BLaER1 treated with 17β-estradiol and CSF1 and Interleukin-3, amounts not matched to agents 10 nM and 100 nM (cell line): ENCODE data around the gene ADGRV1.

Experiments used
- H3K27ac ChIP-seq, 11 experiments: shearing (Covaris generic); formaldehyde crosslinking; 2 replicates each; pipeline ENCODE4 v1.8.1; 2022
- H3K27me3 ChIP-seq, 11 experiments: shearing (Covaris generic); formaldehyde crosslinking; 2 replicates each; pipeline ENCODE4 v1.8.1; 2022
- H3K36me3 ChIP-seq, 11 experiments: shearing (Covaris generic); formaldehyde crosslinking; 2 replicates each; pipeline ENCODE4 v1.8.1; 2022
- H3K4me1 ChIP-seq, 10 experiments: shearing (Covaris generic); formaldehyde crosslinking; 2 replicates each; pipeline ENCODE4 v1.8.1; 2022
- H3K4me2 ChIP-seq, 11 experiments: shearing (Covaris generic); formaldehyde crosslinking; 2 replicates each; pipeline ENCODE4 v1.8.1; 2022
- H3K4me3 ChIP-seq, 10 experiments: shearing (Covaris generic); formaldehyde crosslinking; 2 replicates each; pipeline ENCODE4 v1.8.1; 2022
- H3K9ac ChIP-seq, 11 experiments: shearing (Covaris generic); formaldehyde crosslinking; 2 replicates each; pipeline ENCODE4 v1.8.1; 2022
- H3K9me3 ChIP-seq, 11 experiments: shearing (Covaris generic); formaldehyde crosslinking; replicated peaks in 1 of 11; 2 replicates each; pipeline ENCODE4 v1.8.1; 2022
- H4K20me1 ChIP-seq, 11 experiments: shearing (Covaris generic); formaldehyde crosslinking; 2 replicates each; pipeline ENCODE4 v1.8.1; 2022
- Cebpa-rat ChIP-seq, 11 experiments: shearing (Covaris generic); IDR thresholded peaks; 2 replicates each; pipeline ENCODE4 v1.8.1; 2022

ADGRV1 gene

GRCh38 chr5:90554358-90555006 is 4.1 kb upstream of the ADGRV1 start:
- H3K36me3 ChIP-seq, result no peaks in the 10 kb centered on the region
- peaks cover 0 to 9% (median 0%) of the 10 kb centered on the region in 11 experiments; a peak in 2 of 22 replicates for H4K20me1 ChIP-seq
- H3K27ac ChIP-seq, result no peak overlapping the region
- peaks cover 10 to 24% (median 20%) of the 10 kb centered on the region in 10 experiments for H3K4me1 ChIP-seq
- no peak overlapping the region for H3K4me2 ChIP-seq
- no peak overlapping the region for H3K4me3 ChIP-seq
- H3K9ac ChIP-seq, result no peak overlapping the region
- peaks cover 0 to 39% (median 0%) of the 10 kb centered on the region in 11 experiments; a peak in 7 of 22 replicates for H3K27me3 ChIP-seq
- H3K9me3 ChIP-seq, result peaks cover 5 to 9% (median 8%) of the 10 kb centered on the region in 11 experiments; a peak in 16 of 22 replicates
- no peak for TF ChIP-seq Cebpa-rat (IDR thresholded peaks at IDR 0.05)

GRCh38 chr5:90555666-90556065 is 2.9 kb upstream of the ADGRV1 start:
- no peak overlapping the region for H3K27ac ChIP-seq
- no peaks in the 10 kb centered on the region for H3K36me3 ChIP-seq
- H3K4me2 ChIP-seq, result no peak overlapping the region
- H3K4me1 ChIP-seq, result peaks cover 5 to 14% (median 10%) of the 10 kb centered on the region in 10 experiments
- TF ChIP-seq Cebpa-rat (IDR thresholded peaks at IDR 0.05), result no peak
- peaks cover 0 to 5% (median 0%) of the 10 kb centered on the region in 11 experiments; a peak in 2 of 22 replicates for H4K20me1 ChIP-seq
- peaks cover 5 to 9% (median 8%) of the 10 kb centered on the region in 11 experiments; a peak in 16 of 22 replicates for H3K9me3 ChIP-seq
- H3K9ac ChIP-seq, result no peak overlapping the region
- no peak overlapping the region for H3K4me3 ChIP-seq
- peaks cover 0 to 32% (median 0%) of the 10 kb centered on the region in 11 experiments; a peak in 7 of 22 replicates for H3K27me3 ChIP-seq

- no peak for TF ChIP-seq Cebpa-rat (IDR thresholded peaks at IDR 0.05)
- no peaks in the 10 kb centered on the region for H3K36me3 ChIP-seq
- no peak overlapping the region for H3K27ac ChIP-seq
- no peaks in the 10 kb centered on the region for H3K4me1 ChIP-seq
- no peaks in the 10 kb centered on the region for H4K20me1 ChIP-seq
- H3K9me3 ChIP-seq, result peaks cover 5 to 9% (median 8%) of the 10 kb centered on the region in 11 experiments; a peak in 16 of 22 replicates
- peaks cover 0 to 27% (median 0%) of the 10 kb centered on the region in 11 experiments; a peak in 7 of 22 replicates for H3K27me3 ChIP-seq
- H3K4me3 ChIP-seq, result no peak overlapping the region
- H3K4me2 ChIP-seq, result no peak overlapping the region
- H3K9ac ChIP-seq, result no peak overlapping the region
Observed at GRCh38 chr5:90557391-90557790, 1.2 kb upstream of the ADGRV1 start.

GRCh38 chr5:90557871-90558270 is 726 bp upstream of the ADGRV1 start:
- no peak overlapping the region for H3K4me2 ChIP-seq
- no peaks in the 10 kb centered on the region for H4K20me1 ChIP-seq
- no peak overlapping the region for H3K9ac ChIP-seq
- no peak overlapping the region for H3K27ac ChIP-seq
- no peak overlapping the region for H3K4me3 ChIP-seq
- peaks cover 5 to 9% (median 8%) of the 10 kb centered on the region in 11 experiments; a peak in 16 of 22 replicates for H3K9me3 ChIP-seq
- no peaks in the 10 kb centered on the region for H3K36me3 ChIP-seq
- TF ChIP-seq Cebpa-rat (IDR thresholded peaks at IDR 0.05), result no peak
- no peaks in the 10 kb centered on the region for H3K4me1 ChIP-seq
- peaks cover 0 to 22% (median 0%) of the 10 kb centered on the region in 11 experiments; a peak in 7 of 22 replicates for H3K27me3 ChIP-seq

- no peak for TF ChIP-seq Cebpa-rat (IDR thresholded peaks at IDR 0.05)
- Histone ChIP-seq H3K4me2 (no peak overlapping the region), H3K4me1 (no peaks in the 10 kb centered on the region), H3K4me3 (no peak overlapping the region), H3K36me3 (no peaks in the 10 kb centered on the region), H3K9me3 (peaks cover 5 to 12% (median 8%) of the 10 kb centered on the region in 11 experiments; a peak in 16 of 22 replicates), H4K20me1 (no peaks in the 10 kb centered on the region), H3K27me3 (peaks cover 0 to 6% (median 0%) of the 10 kb centered on the region in 11 experiments; a peak in 2 of 22 replicates), H3K9ac (no peak overlapping the region), H3K27ac (no peak overlapping the region)
Observed at GRCh38 chr5:90560771-90561170, 2.2 kb downstream of the ADGRV1 start.

GRCh38 chr5:90561766-90562165 is 3.2 kb downstream of the ADGRV1 start:
- no peak overlapping the region for H3K4me2 ChIP-seq
- H3K9ac ChIP-seq, result no peak overlapping the region
- H3K36me3 ChIP-seq, result no peaks in the 10 kb centered on the region
- H3K4me3 ChIP-seq, result no peak overlapping the region
- H3K27ac ChIP-seq, result no peak overlapping the region
- H3K27me3 ChIP-seq, result peaks cover 0 to 3% (median 0%) of the 10 kb centered on the region in 11 experiments; a peak in 2 of 22 replicates
- no peaks in the 10 kb centered on the region for H3K4me1 ChIP-seq
- peaks cover 5 to 12% (median 8%) of the 10 kb centered on the region in 11 experiments; a peak in 16 of 22 replicates for H3K9me3 ChIP-seq
- no peak for TF ChIP-seq Cebpa-rat (IDR thresholded peaks at IDR 0.05)
- no peaks in the 10 kb centered on the region for H4K20me1 ChIP-seq

GRCh38 chr5:90562341-90562740 is 3.7 kb downstream of the ADGRV1 start:
- no peak for TF ChIP-seq Cebpa-rat (IDR thresholded peaks at IDR 0.05)
- no peak overlapping the region for H3K4me3 ChIP-seq
- no peak overlapping the region for H3K9ac ChIP-seq
- H3K9me3 ChIP-seq, result peaks cover 5 to 12% (median 8%) of the 10 kb centered on the region in 11 experiments; a peak in 16 of 22 replicates
- H3K27me3 ChIP-seq, result peaks cover 0 to 2% (median 0%) of the 10 kb centered on the region in 11 experiments; a peak in 1 of 22 replicates
- H3K27ac ChIP-seq, result no peak overlapping the region
- no peak overlapping the region for H3K4me2 ChIP-seq
- H4K20me1 ChIP-seq, result no peaks in the 10 kb centered on the region
- no peaks in the 10 kb centered on the region for H3K36me3 ChIP-seq
- no peaks in the 10 kb centered on the region for H3K4me1 ChIP-seq

GRCh38 chr5:90563108-90563507 is 4.5 kb downstream of the ADGRV1 start:
- H3K4me1 ChIP-seq, result no peaks in the 10 kb centered on the region
- H3K9ac ChIP-seq, result no peak overlapping the region
- H3K4me2 ChIP-seq, result no peak overlapping the region
- no peak overlapping the region for H3K4me3 ChIP-seq
- TF ChIP-seq Cebpa-rat (IDR thresholded peaks at IDR 0.05), result no peak
- H3K27me3 ChIP-seq, result no peaks in the 10 kb centered on the region
- H3K27ac ChIP-seq, result no peak overlapping the region
- H3K9me3 ChIP-seq, result peaks cover 5 to 12% (median 8%) of the 10 kb centered on the region in 11 experiments; a peak in 16 of 22 replicates
- H4K20me1 ChIP-seq, result no peaks in the 10 kb centered on the region
- no peaks in the 10 kb centered on the region for H3K36me3 ChIP-seq

GRCh38 chr5:90565491-90565890 is 6.9 kb downstream of the ADGRV1 start:
- Histone ChIP-seq H4K20me1 (no peaks in the 10 kb centered on the region), H3K4me2 (no peak overlapping the region), H3K9ac (no peak overlapping the region), H3K4me1 (no peaks in the 10 kb centered on the region), H3K27me3 (no peaks in the 10 kb centered on the region), H3K27ac (no peak overlapping the region), H3K4me3 (no peak overlapping the region), H3K36me3 (no peaks in the 10 kb centered on the region), H3K9me3 (peaks cover 0 to 4% (median 0%) of the 10 kb centered on the region in 11 experiments; a peak in 2 of 22 replicates)
- TF ChIP-seq Cebpa-rat (IDR thresholded peaks at IDR 0.05), result no peak
